ENCODE data around the gene KRTDAP. TPM values are rescaled to one million over a fixed set of nuclear protein-coding genes. Genes with fewer than 3 reads are reported as not detected.
A peak's percentile ranks its signal among the peaks of the same experiment; 100 is the strongest.
"Not testable (repeated sequence)": the region's sequence is repeated elsewhere in the genome, so short reads cannot be mapped to it uniquely, and the experiment has no call there.

Gene KRTDAP
- total and polyA plus RNA-seq, 4 donors = 0.16 to 0.49 TPM; not detected in 2

DNA sequence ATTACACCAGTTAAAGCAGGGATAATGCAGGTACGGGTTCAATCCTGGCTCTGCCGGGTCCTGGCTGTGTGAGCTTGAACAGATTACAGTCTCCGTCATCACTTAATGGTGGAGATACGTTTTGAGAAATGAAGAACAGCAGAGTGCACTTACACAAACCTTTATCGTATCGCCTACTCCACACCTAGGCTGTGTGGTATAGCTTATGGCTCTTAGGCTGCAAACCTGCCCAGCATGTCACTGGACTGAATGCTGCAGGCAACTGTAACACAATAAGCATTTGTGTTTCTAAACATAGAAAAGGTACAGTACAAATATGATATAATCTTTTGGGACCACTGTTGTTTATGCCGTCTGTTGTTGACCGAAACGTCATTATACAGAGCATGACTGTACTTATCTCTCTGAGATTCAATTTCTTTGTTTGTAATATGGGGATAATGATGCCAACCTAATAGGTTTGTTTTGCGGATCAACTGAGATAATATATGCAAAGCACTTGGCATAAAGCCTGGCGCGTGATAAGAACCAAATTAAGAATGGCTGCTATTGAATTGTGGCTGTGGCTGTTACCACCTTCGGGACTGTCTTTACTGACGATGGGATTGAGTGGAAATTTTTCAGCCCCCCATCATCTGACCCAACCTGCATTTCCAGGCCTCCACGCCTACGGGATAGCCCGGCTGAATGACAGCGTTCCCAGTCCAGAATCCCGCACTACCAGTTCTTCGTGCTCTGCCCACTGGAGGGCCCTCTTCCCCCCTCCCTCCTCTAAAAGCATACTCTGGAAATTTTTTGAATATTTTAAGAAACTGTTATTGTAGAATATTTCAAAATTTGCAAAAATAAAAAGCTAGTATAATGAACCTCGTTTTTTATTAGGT lies 11.2 kb downstream of the KRTDAP start:
- Histone ChIP-seq H3K36me3 (ENCODE audit: control insufficient read depth in 4 of 4, insufficient read depth in 4 of 4, low read length in 4 of 4) (no peaks in the 10 kb centered on the region), H3K9me3 (ENCODE audit: control insufficient read depth in 4 of 4, insufficient read depth in 3 of 4, low read length in 3 of 4) (no peaks in the 10 kb centered on the region), H3K9ac (ENCODE audit: insufficient read depth in 1 of 2, low read length in 2 of 2) (no peak overlapping the region), H3K4me1 (ENCODE audit: control insufficient read depth in 5 of 5, insufficient read depth in 5 of 5, low read length in 5 of 5) (no peaks in the 10 kb centered on the region), H3K27me3 (ENCODE audit: control insufficient read depth in 3 of 3, insufficient read depth in 3 of 3, low read length in 2 of 3) (no peaks in the 10 kb centered on the region), H3K27ac (ENCODE audit: low read depth in 1 of 2, low read length in 1 of 2) (no peak overlapping the region), H3K4me3 (no peak overlapping the region)
- 75 to 87% methylated on average over 21 of the region's 21 CpGs for WGBS, 2 donors
- DNase-seq = peak in 2 of 3 donors; percentile 24 to 32
- TF ChIP-seq, protein P1, sequence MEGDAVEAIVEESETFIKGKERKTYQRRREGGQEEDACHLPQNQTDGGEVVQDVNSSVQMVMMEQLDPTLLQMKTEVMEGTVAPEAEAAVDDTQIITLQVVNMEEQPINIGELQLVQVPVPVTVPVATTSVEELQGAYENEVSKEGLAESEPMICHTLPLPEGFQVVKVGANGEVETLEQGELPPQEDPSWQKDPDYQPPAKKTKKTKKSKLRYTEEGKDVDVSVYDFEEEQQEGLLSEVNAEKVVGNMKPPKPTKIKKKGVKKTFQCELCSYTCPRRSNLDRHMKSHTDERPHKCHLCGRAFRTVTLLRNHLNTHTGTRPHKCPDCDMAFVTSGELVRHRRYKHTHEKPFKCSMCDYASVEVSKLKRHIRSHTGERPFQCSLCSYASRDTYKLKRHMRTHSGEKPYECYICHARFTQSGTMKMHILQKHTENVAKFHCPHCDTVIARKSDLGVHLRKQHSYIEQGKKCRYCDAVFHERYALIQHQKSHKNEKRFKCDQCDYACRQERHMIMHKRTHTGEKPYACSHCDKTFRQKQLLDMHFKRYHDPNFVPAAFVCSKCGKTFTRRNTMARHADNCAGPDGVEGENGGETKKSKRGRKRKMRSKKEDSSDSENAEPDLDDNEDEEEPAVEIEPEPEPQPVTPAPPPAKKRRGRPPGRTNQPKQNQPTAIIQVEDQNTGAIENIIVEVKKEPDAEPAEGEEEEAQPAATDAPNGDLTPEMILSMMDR (IDR thresholded peaks at IDR 0.05; ENCODE audit: control extremely low read depth, extremely low read depth) = no peak
- ATAC-seq (ENCODE audit: insufficient read depth, low FRiP score) = no peak

DNA sequence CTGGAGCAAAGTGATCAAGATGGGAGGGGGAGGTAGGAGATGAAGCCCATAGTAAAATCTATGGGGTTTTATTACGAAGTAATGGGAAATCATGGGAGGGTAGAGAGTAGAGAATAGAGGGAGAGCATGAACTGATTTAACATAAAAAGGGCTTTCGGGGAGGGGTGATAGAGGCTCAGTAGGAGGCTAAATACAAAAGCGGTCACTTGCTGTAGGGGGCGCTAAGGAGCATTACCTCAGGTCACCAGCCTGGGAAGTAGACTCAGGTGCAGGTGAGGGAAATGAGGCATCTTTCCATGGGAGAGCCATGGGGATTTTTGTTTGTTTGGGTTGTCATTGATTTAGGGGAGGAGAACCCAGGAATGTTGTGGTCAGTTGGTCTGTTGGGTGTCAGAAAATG lies 14.1 kb downstream of the KRTDAP start:
- Histone ChIP-seq H3K27me3 (ENCODE audit: control insufficient read depth in 3 of 3, insufficient read depth in 3 of 3, low read length in 2 of 3) (no peaks in the 10 kb centered on the region), H3K9me3 (ENCODE audit: control insufficient read depth in 4 of 4, insufficient read depth in 3 of 4, low read length in 3 of 4) (no peaks in the 10 kb centered on the region), H3K4me1 (ENCODE audit: control insufficient read depth in 5 of 5, insufficient read depth in 5 of 5, low read length in 5 of 5) (no peaks in the 10 kb centered on the region), H3K27ac (ENCODE audit: low read depth in 1 of 2, low read length in 1 of 2) (no peak overlapping the region), H3K9ac (ENCODE audit: insufficient read depth in 1 of 2, low read length in 2 of 2) (no peak overlapping the region), H3K36me3 (ENCODE audit: control insufficient read depth in 4 of 4, insufficient read depth in 4 of 4, low read length in 4 of 4) (no peaks in the 10 kb centered on the region), H3K4me3 (no peak overlapping the region)
- DNase-seq (no peak), ATAC-seq (ENCODE audit: insufficient read depth, low FRiP score) (no peak)
- TF ChIP-seq, protein P1 (IDR thresholded peaks at IDR 0.05; ENCODE audit: control extremely low read depth, extremely low read depth) = no peak
- WGBS, 2 donors = 65 to 71% methylated on average over 4 of the region's 4 CpGs

DNA sequence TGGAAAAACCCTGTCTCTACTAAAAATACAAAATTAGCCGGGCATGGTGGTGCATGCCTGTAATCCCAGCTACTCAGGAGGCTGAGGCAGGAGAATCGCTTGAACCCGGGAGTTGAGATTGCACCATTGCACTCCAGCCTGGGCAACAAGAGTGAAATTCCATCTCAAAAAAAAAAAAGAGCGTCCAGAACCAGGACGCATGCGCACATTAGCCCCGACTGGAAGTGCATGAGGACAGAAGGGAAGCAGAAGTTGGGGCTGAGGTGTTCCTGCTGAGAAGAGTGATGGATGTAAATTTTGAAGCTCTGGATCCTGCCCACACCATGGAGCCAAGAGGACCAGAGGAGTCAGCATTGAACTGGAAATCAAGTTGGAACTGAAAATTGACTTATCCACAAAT lies 15.7 kb downstream of the KRTDAP start:
- not testable (repeated sequence) for H3K4me1 ChIP-seq (ENCODE audit: control insufficient read depth in 5 of 5, insufficient read depth in 5 of 5, low read length in 5 of 5); H3K27ac ChIP-seq (ENCODE audit: low read depth in 1 of 2, low read length in 1 of 2); H3K9ac ChIP-seq (ENCODE audit: insufficient read depth in 1 of 2, low read length in 2 of 2); H3K36me3 ChIP-seq (ENCODE audit: control insufficient read depth in 4 of 4, insufficient read depth in 4 of 4, low read length in 4 of 4); ATAC-seq (ENCODE audit: insufficient read depth, low FRiP score); H3K27me3 ChIP-seq (ENCODE audit: control insufficient read depth in 3 of 3, insufficient read depth in 3 of 3, low read length in 2 of 3); H3K9me3 ChIP-seq (ENCODE audit: control insufficient read depth in 4 of 4, insufficient read depth in 3 of 4, low read length in 3 of 4); DNase-seq; H3K4me3 ChIP-seq
- WGBS, 2 donors = 89 to 91% methylated on average over 7 of the region's 7 CpGs

DNA sequence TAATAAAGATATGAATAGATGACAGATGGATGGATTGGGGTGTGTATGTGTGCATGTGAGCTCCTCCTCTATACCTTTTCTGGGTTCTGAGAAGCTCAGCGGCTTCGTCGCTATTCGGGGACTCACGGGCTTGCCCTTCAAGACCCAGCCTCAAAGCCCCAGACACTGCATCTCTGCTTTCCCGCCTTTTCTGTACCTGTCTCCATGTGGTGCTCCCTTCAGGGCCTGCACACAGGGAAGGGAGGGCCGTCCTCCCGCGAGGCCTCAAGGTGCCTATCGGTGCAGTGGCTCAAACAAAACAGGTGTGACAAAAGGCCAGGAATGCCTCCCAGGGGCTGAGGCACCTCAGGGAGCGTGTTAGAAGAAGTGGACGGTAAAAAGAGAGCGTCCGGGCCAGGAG lies 16.2 kb downstream of the KRTDAP start:
- H3K27me3 ChIP-seq (ENCODE audit: control insufficient read depth in 3 of 3, insufficient read depth in 3 of 3, low read length in 2 of 3) = no peaks in the 10 kb centered on the region
- ATAC-seq (ENCODE audit: insufficient read depth, low FRiP score) (no peak), DNase-seq (no peak)
- H3K4me3 ChIP-seq = no peak overlapping the region
- no peak overlapping the region for H3K27ac ChIP-seq (ENCODE audit: low read depth in 1 of 2, low read length in 1 of 2)
- TF ChIP-seq, protein P1 (IDR thresholded peaks at IDR 0.05; ENCODE audit: control extremely low read depth, extremely low read depth) = no peak
- no peaks in the 10 kb centered on the region for H3K36me3 ChIP-seq (ENCODE audit: control insufficient read depth in 4 of 4, insufficient read depth in 4 of 4, low read length in 4 of 4)
- no peaks in the 10 kb centered on the region for H3K4me1 ChIP-seq (ENCODE audit: control insufficient read depth in 5 of 5, insufficient read depth in 5 of 5, low read length in 5 of 5)
- 96 to 97% methylated on average over 14 of the region's 14 CpGs for WGBS, 2 donors
- H3K9me3 ChIP-seq (ENCODE audit: control insufficient read depth in 4 of 4, insufficient read depth in 3 of 4, low read length in 3 of 4) = no peaks in the 10 kb centered on the region
- no peak overlapping the region for H3K9ac ChIP-seq (ENCODE audit: insufficient read depth in 1 of 2, low read length in 2 of 2)
